GM18520 (cell line): ENCODE results near the gene HMX1.

Source experiments
- ATAC-seq: cut with Tn5 transposase; IDR thresholded peaks from one replicate; pipeline ENCODE4 v1.9.1; 2021; ENCODE audit not compliant: unreplicated experiment

Gene HMX1

DNA sequence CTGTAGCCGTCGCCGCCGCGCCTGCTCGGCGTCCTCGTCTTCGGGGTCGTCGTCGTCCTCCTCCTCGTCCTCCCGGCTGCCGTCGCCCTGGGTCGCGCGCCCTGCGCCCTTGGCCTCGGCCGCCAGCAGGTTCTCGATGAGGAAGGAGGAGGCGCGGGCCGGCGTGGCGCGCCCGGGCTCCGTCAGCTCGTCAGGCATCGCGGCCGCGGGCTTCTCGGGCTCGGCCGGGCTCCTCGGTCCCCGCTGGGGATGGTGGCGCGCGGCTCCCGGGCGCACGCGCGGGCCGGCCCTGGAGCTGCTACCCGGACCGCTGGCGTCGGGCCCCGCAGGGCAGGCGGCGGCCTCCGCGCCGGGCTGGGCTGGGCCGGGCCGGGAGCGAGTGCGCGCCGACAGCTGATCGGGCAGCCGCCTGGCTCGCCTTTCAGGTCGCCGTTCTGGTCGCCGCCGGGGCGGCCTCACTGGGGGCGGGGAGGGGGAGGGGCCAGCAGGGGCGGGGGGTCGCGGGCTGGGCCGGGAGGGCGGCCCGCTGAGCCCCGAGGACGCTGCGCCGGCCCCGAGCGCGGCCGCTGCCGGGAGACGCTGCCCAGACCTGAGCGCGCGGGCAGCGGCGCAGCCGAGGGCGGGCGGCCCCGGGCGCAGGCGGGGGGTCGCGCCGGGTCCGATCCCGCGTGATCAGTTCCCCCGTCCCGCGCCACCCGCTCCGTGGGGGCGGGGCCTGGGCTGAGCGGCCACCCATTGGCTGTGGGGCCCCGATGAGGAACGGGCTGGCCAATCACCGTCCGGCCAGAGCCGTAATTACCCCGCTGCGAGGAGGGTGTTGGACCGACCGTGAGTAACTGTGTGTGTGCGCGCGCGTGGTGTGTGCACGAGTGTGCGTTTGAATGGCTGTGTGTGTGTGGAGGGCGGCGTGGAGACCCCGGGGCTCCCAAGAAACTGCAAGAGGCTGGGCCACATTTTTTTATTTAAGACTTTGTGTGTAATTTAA, at the start of gene HMX1:
Gene HMX1, minus strand, starts transcription at position 423 of the 985 bp plus-strand sequence. Its CDS starts 225 bp downstream, at position 198.
- no peak for ATAC-seq

DNA sequence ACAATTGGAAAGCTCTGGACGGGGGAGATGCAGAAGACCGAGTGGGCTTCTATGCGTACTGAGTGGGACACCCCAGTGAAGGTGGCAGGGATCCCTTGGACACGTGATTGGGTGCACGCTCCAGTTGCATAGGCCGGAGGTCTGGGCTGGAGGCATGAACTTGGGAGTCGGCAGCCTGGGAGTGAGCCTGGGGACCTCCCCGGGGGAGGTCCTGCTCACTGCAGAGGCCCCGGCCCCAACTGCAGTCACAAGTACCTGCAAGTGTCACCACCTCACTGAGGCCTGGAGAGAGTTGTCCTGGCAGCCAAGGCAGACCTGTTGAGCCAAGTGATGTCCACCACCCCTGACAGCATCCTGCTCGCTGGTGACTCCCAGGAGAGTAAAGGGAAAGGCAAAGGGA, 49.3 kb upstream of the HMX1 start:
- no peak for ATAC-seq

DNA sequence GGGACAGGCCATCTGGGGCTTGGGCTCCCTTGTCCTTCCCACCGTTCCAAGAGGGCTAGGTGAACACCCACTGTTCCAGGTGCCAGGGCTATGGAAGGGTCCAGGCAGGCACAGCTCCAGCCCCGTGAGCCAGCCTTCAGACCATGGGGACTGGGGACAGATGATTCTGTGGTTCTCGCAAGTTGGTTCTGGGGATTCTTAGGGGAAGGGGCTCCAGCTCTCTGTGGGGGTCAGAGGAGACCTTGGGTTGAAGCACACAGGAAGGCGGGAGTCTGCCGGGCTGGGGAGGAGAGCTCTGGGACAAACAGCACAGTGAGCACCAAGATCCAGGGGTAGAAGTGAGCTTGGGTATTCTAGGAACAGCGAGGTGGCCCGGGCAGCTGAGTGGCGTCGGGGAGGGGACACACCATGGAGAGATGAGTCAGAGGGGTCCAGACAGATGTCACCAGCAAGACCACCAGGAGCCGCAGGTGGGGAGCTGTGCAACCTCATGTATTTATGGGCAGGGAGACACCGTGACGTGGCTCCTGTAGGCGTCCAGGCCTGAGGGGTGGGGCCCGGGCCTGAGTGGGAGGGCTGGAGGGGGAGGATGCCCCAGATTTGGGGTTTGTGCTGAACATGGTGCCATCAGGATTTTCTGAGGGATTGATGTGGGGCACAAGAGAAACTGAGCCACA, 48.8 kb upstream of the HMX1 start:
- no peak for ATAC-seq

DNA sequence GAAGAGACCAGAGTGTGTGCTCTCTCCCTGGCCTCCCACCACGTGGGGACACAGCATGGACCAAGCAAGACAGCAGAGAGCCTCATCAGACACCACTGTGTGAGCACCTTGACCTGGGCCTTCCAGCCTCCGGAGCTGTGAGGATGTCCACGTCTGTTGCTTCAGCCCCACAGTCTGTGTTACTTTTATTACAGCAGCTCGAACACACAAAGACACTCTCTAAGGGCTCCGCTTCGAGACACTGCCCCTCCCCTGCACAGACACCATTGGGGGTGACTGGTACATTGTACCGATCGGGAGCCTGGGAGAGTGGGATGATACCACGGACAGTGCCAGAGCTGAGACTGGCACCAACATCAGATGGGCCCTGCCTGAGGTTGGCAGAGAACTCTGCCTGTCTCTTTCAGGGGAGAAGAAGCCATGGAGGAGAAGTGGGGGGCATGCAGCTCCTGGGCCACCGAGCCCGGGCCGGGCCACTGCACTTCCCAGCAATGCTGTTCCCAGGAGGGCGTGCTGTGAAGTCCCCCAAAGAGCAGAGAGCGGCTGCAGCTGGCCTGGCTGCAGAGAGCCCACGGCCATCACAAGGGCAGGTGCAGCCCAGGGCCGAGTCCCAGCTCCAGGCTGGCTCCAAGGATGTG, 48.1 kb upstream of the HMX1 start:
- ATAC-seq = no peak

DNA sequence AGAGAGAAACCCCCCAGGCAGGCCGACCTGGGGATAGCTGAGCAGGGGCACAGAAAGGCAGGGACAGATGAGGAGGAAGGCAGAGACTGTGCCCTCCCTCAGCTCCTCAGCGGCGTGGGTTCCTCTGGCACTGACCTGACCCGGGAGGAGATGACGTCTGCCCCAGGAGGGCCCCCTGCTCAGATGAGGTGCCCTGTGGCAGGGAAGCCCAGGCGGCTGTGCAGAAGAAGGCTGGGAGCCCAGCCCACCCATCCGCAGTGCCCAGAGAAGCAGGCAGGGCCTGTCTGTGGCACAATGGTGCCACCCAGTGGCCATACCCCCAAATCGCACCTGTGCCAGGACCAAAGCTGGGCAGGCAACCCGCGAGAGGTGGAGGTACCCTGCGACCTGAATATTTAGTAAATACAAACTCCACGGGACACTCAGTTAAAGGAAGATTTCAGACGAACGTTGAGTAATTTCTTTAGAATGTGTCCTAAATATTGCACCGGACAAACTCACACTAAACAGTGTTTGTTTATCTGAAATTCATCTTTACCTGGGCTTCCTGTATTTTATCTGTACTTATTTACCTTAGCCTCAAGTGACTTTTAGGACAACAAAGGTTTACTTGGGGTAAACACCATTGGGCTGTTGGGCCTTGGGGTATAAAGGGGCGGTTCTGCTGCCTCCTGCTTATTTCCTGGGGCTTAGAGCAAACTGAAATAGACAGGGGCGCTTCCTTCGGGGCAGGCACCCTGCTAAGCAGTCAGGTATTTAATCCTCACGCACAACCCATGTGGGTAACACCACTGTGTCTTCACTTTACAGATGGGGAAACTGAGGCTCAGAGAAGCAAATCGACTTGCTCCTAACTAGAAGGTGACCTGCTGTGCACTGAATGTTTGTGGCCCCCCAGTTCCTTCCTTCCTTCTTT, 46.5 kb upstream of the HMX1 start:
- no peak for ATAC-seq

DNA sequence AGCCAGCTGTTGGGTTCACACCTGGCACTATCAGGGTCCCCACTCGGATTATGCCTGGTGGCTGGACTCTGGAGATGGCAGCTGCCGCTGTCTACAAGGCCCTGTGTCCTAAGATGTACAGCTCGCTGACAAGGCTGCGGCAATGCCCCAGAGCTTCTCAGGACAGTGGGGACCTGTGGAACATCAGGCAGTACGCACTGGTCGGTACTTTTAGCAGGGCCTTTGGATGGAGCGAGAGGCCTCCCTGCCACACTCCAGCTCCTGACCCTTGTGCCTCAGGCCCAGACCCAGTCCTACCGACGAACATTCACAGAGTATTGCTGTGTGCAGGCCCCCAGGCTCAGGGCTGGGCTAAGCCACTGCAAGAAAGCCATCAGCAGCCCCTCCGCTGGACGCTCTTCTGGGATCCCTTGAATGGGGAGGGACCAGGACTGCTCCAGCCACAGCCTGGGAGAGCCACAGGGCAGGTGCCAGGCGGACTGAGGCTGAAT, 45.7 kb upstream of the HMX1 start:
- ATAC-seq = no peak

DNA sequence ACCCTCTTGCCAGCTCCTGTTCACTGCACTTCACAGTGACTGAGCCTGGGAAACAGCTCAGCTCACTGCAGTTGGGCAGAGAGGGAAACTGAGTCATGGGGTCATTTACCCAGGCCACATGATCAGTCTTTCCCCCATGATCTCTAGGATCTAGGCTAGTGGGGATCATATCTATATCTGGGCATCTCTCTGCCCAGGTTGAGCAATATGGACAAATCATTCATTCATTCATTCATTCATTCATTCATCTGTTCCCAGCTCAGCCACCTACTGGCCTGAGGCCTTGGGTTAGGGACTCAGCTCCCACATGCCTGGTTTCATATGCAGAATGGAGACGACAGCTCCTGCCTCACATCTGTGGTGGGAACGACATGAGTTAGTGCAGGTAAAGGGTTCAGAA, 45.3 kb upstream of the HMX1 start:
- no peak for ATAC-seq

DNA sequence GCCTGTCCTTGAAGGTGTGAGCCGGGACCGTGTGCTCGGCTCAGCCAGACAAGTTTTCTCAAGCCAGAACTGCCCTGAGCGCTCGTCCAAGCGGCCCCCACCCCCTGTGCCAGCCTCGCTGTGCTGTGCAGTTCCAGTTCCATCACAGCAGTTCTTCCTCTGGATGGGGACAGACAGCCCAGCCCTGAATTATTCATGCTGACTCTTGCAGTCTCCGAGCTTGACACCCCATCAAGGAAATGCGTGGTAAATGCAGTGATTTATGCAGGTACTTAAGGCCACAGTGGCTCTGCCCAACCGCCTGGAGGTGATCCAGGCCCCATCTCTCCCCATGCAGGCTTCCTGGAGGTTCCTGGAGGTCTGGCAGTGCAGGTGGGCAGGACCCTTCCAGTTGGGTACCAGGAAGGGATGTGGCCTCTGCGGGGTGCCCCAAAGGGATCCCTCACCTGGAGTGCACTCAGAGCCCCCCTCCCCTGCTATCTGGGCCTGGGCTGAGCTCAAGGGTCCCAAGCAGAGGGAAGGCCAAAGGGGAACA, 44.8 kb upstream of the HMX1 start:
- ATAC-seq = no peak

DNA sequence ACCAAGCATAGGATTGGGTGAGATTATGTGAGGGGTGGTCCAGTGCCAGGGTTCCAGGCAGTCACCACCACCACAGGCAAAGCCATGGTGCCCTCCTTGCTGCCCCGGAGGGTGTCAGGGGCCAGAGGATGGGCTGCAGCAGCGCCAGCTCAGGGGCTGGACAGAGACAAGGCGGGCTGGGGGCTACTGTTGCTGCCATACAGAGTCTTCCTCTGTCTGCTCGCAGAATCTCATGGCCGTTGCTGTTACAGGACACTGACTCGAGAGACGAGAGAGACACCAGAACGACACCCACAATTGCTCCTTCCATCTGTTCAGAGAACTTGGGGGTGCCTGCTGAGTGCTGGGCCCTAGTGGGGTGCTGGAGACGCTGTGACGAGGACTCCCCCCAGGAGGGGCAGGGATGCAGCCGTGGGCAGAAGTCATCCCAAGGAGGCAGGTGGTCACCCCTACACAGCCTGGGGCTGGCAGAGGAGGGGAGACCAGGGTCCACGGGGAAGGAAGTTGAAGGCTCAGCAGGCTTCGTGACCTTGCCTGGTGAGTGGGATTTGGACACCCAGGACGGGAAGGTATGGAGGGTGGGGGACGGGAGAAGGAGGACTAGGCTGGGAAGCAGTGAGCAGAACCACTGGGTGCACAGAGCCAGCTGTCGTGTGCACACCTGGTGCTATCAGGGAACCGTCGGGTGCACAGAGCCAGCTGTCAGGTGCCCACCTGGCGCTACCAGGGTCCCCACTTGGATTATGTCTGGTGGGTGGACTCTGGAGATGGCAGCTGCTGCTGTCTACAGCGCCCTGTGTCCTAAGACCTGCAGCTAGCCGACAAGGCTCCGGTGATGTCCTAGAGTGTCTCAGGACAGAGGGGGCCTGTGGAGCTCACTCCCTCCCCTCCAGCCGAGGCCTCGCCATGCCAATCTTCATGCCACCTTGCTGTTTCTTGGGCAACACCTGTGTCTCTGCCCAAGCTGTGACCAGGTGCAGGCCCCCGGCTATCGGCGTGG, 43.9 kb upstream of the HMX1 start:
- no peak for ATAC-seq

DNA sequence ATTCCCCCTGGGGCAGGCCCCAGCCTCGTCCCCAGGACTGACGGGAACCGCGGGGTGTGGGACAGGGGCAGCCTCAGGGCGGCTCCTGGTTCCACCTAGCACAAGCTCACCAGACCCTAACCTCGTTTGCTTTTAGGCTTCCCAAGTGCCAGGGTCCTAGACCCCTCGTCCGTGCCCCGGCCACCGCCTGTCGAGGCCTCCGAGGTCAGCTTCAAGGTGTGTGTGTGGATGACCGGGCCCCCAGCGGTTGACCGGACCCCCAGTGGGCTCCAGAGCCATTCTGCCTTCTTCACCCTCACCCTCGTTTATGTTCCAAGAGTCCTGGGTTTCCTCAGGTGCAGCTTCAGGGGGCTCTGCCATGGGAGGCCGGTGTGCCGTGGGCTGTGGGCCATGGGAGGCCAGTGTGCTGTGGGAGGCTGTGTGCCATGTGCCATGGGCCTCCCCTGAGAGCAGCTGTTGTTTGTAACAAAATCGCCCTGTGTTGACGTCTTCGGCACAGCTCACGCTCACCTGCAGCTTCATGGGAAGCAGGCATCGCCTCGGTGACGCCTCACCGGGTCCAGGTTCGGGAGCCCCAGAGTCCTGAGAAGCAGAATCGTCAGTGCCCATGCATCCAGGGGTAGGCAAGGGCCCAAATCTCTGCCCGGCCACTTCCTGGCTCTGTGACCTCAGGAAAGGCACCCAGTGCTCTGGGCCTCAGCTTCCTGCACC, 43.0 kb upstream of the HMX1 start:
- ATAC-seq = no peak

DNA sequence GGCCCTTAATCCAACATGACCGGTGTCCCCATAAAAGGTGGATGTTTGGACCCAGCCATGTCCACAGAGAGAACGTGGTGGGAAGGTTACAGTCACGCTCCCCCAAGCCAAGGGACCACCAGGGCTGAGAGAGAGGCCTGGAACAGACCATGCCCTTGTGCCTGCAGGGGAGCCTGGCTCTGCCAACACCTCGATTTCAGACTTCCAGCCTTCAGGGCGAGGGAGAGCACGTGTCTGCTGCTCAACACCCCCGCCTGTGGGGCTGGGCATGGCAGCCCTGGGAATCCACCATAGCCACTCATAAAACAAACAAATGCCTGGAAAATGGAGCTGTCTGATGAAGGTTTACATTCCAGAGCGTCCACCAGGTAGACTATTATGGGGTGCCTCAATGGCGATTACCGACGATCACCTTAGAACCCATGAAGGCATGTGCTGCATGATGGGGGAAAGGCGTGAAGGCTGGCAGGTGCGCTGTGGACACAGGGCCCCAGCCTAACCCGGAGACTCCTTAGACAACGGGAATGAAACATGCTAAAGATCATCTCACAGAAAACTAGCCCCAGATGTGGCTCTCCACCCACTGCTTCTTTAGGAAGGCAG, 42.3 kb upstream of the HMX1 start:
- ATAC-seq = no peak

DNA sequence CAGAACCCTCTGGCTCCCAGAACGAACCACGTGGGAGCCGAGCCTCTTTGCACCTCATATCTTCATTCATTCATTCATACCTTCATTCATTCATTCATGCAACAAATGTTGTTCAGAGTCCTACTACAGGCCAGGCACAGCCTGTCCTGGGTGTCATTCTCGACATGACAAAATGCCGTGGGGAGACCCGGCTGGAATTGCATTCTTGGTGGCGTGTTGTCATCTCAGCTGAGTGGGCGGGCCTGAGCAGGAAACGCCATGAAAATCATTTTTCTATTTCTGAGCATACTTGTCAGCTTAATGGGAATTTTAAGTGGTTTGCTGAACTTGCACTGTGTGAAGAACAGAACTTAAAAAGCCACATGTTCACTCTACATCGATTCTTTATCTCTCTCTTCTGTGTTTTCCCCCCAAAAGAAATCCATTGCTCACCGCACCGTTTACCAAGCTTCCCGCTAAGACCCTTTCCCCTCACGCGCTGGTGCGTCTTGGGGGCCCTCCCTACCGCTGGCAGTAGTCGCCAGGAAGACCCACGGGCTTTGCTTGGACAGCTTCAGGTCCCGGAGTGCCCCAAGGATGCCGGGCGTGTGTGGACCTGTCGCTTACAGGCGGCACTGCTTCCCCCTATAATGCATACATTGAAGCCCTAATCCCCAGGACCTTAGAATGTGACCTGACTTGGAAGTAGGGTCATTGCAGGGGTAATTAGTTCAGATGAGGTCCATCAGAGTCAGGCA, 41.6 kb upstream of the HMX1 start:
- no peak for ATAC-seq

DNA sequence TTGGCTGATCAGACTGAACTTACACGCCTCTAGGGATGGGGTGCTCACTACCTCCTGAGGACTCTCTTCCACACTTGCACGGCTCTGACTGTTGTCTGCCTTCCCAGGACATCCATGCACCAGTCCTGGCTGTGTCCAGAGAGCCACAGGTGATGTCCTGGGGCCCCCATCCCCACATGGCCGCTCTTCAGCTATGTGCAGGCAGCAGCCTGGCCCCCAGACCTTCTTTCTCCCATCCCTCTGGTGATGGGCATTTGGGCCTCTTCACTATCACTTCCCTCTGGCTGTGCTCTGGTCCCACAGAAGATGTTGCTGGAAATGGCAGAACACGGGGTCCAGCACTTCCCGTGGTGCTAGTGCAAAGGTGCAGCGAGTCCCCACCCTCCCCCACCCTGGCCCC, 40.9 kb upstream of the HMX1 start:
- ATAC-seq = no peak

DNA sequence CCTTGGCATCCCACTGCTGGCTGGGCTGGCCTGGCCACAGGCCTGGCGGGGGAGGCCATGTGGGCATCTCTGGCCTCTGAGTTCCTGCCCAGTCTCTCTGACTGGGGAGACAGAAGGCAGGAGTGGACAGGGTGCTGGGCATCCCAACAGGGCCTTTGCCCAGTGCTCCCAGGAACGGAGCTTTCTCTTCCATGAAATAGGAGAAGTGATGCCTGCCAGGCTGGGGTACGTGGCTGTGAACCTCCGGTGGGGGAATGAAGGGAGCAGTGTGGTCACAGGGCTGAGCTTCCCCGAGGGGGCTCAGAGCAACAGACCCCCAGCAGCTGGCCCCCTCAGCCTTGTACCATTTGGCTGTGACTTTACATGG, 40.4 kb upstream of the HMX1 start:
- no peak for ATAC-seq

DNA sequence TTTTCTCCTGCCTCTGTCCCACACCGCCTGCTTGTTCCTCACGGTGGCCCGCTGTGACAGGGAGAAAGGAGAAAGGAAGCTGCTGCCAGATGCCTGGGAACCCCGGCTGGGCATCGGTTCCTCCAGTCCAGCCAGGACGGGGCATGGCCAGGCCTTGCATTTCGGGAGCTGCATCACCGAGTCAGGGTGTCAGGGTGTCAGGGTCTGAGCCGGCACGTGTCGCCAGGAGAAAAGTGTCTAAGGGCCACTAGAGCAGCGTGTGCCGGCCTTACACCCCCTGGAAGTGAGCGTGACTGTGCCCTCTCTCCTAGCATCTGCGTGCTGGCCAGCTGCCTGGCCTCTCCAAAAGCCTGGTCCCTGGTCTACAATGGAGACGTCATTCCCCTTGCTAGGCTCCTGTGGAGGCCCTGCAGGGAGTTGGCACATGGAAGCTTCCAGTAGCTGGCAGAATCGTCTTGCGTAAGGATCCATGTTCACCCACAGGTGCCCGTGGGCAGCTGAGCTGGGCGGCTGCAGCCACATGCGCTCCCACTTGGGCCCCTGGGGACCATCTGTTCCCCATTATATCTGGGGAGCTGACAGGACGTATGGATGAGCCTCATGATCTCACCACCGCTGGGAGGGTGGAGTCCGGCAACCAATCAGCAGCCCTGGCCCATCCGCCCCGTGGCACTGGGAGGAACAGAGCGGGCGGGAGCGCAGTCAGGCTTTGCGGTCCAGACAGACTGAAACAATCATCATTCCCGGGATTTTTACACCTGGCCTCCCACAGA, 39.9 kb upstream of the HMX1 start:
- ATAC-seq = no peak

DNA sequence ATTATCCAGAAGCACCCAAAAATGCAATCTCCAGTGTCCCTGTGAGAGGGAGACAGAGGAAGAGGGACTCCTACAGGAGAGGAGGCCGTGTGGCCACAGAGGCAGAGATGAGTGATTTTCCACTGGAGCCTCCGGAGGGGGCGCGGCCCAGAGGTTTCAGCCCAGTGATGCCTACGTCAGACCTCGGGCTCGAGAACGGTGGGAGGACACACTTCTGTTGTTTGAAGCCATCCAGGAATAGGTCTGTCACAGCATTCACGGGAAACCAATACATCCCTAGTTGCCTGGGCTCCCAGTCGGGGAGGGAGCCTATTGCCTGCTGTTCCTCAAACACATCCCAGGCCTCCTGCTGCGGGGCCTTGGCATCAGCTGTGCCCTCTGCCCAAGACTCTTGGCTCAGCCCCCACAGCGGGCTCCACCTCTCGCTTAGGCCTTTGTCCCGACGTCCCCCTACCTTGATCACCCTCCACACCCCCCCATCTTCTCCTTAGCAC, 39.2 kb upstream of the HMX1 start:
- no peak for ATAC-seq
